Right atrium auricular region (tissue), 2 donors: ENCODE results near the gene PPCS. TPM values are rescaled to one million over a fixed set of nuclear protein-coding genes. Genes with fewer than 3 reads are reported as not detected.
"Not testable (repeated sequence)": the region's sequence is repeated elsewhere in the genome, so short reads cannot be mapped to it uniquely, and the experiment has no call there.

Experiments
- DNase-seq: peaks from one replicate; pipeline ENCODE4 v3.0.0-alpha.2; 2019; ENCODE audit warnings: low spot score
- H3K27ac ChIP-seq, 2 donors: fragments of 200-600 bp; sonication (generic); 1 replicate in 1 of 2; 2 replicates in 1 of 2; pipeline ENCODE4 v1.5.1; 2016 to 2019
- H3K27me3 ChIP-seq, 2 donors: fragments of 200-600 bp; sonication (generic); one replicate each; pipeline versions ENCODE4 v1.5.1 to v1.6.0; 2017 to 2019
- H3K36me3 ChIP-seq: fragments of 200-600 bp; sonication (generic); one replicate; pipeline ENCODE4 v1.5.1; 2016
- H3K4me1 ChIP-seq, 2 donors: fragments of 200-600 bp; sonication (generic); one replicate each; pipeline versions ENCODE4 v1.5.1 to v1.6.0; 2017 to 2019
- H3K4me3 ChIP-seq, 2 donors: fragments of 200-600 bp; sonication (generic); 1 replicate in 1 of 2; 2 replicates in 1 of 2; pipeline ENCODE4 v1.5.1; 2017 to 2019; ENCODE audit warnings: mild to moderate bottlenecking in 1 of 2, moderate library complexity in 1 of 2
- H3K9me3 ChIP-seq, 2 donors: fragments of 200-600 bp; sonication (generic); one replicate each; pipeline ENCODE4 v1.5.1; 2019
- total RNA-seq, 2 donors: library from RNA; depleted of rRNA; stranded (reverse); fragments of >200 nt; gene quantifications; one replicate each; pipeline ENCODE4 v1.1.0, GENCODE V29; 2016
- TF ChIP-seq, protein P1 (sequence below), 2 donors: fragments of 200-600 bp; sonication (generic); IDR thresholded peaks; one replicate each; pipeline ENCODE4 v1.5.1; 2019; ENCODE audit warnings: antibody characterized with exemption in 2 of 2

The PPCS gene
- total RNA-seq, 2 donors from 2014 or later = 36.8 to 42.6 TPM

- H3K36me3 ChIP-seq = no peaks in the 10 kb centered on the region
- no peak for DNase-seq
- no peaks in the 10 kb centered on the region for H3K9me3 ChIP-seq
- no peaks in the 10 kb centered on the region for H3K27me3 ChIP-seq
- H3K27ac ChIP-seq = no peak overlapping the region
- no peaks in the 10 kb centered on the region for H3K4me1 ChIP-seq
- no peak overlapping the region for H3K4me3 ChIP-seq
- TF ChIP-seq, protein P1, sequence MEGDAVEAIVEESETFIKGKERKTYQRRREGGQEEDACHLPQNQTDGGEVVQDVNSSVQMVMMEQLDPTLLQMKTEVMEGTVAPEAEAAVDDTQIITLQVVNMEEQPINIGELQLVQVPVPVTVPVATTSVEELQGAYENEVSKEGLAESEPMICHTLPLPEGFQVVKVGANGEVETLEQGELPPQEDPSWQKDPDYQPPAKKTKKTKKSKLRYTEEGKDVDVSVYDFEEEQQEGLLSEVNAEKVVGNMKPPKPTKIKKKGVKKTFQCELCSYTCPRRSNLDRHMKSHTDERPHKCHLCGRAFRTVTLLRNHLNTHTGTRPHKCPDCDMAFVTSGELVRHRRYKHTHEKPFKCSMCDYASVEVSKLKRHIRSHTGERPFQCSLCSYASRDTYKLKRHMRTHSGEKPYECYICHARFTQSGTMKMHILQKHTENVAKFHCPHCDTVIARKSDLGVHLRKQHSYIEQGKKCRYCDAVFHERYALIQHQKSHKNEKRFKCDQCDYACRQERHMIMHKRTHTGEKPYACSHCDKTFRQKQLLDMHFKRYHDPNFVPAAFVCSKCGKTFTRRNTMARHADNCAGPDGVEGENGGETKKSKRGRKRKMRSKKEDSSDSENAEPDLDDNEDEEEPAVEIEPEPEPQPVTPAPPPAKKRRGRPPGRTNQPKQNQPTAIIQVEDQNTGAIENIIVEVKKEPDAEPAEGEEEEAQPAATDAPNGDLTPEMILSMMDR (IDR thresholded peaks at IDR 0.05) = no peak
Observed at GRCh38 chr1:42480921-42481320, 24.6 kb downstream of the PPCS start.

DNA sequence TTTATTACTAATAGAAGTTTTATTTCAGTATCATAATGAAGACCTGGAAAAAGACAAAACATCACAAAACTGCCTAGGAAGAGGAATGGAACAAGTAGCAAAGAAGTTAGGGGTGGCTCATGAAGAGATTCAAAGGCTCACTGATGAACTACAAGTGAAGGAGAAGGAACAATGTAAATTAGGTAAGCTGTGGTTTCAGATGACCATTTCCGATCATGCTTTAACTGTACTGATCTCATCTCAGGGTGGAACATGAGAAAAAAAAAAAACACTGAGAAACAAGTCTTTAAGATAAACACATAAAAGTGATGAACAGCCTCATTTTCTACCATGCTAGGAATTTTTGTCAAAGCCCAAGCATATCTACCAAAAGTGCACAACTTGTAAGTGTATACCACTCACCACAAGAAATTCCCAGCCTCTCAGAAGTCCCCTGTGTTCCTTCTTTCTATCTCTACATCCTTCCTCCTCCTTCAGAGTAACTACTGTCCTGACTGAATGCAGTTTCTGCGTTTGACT is 26.4 kb downstream of the PPCS start:
- no peaks in the 10 kb centered on the region for H3K27me3 ChIP-seq
- no peak overlapping the region for H3K4me3 ChIP-seq
- no peaks in the 10 kb centered on the region for H3K4me1 ChIP-seq
- H3K9me3 ChIP-seq = no peaks in the 10 kb centered on the region
- no peak overlapping the region for H3K27ac ChIP-seq
- TF ChIP-seq, protein P1 (IDR thresholded peaks at IDR 0.05) = no peak
- no peak for DNase-seq
- H3K36me3 ChIP-seq = no peaks in the 10 kb centered on the region

- Histone ChIP-seq H3K4me1 (no peaks in the 10 kb centered on the region), H3K36me3 (no peaks in the 10 kb centered on the region), H3K9me3 (no peaks in the 10 kb centered on the region), H3K27ac (no peak overlapping the region), H3K4me3 (no peak overlapping the region), H3K27me3 (no peaks in the 10 kb centered on the region)
- no peak for DNase-seq
- TF ChIP-seq, protein P1 (IDR thresholded peaks at IDR 0.05) = no peak
Observed at GRCh38 chr1:42484382-42484781, 28.0 kb downstream of the PPCS start.

- TF ChIP-seq, protein P1 (IDR thresholded peaks at IDR 0.05) = no peak
- no peak for DNase-seq
- no peaks in the 10 kb centered on the region for H3K36me3 ChIP-seq
- H3K27ac ChIP-seq = no peak overlapping the region
- H3K4me1 ChIP-seq = no peaks in the 10 kb centered on the region
- H3K27me3 ChIP-seq = no peaks in the 10 kb centered on the region
- H3K9me3 ChIP-seq = peaks cover 0 to 4% of the 10 kb centered on the region in 2 donors
- no peak overlapping the region for H3K4me3 ChIP-seq
Observed at GRCh38 chr1:42490237-42490636, 33.9 kb downstream of the PPCS start.

DNA sequence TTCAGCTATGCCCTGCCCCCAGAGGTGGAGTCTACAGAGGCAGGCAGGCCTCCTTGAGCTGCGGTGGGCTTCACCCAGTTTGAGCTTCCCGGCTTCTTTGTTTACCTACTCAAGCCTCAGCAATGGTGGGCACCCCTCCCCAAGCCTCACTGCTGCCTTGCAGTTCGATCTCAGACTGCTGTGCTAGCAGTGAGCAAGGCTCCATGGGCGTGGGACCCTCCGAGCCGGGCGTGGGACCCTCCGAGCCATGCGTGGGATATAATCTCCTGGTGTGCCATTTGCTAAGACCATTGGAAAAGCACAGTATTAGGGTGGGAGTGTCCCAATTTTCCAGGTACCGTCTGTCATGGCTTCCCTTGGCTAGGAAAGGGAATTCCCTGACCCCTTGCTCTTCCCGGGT is 45.7 kb downstream of the PPCS start:
- peaks cover 0 to 28% of the 10 kb centered on the region in 2 donors for H3K9me3 ChIP-seq
- H3K27me3 ChIP-seq, H3K4me3 ChIP-seq, H3K27ac ChIP-seq, H3K4me1 ChIP-seq, DNase-seq, H3K36me3 ChIP-seq: not testable (repeated sequence)

GRCh38 chr1:42504535-42505128 is 48.3 kb downstream of the PPCS start:
- no peak for DNase-seq
- Histone ChIP-seq H3K4me1 (no peaks in the 10 kb centered on the region), H3K36me3 (no peaks in the 10 kb centered on the region), H3K9me3 (peaks cover 0 to 34% of the 10 kb centered on the region in 2 donors), H3K27ac (no peak overlapping the region), H3K27me3 (no peaks in the 10 kb centered on the region), H3K4me3 (no peak overlapping the region)
- TF ChIP-seq, protein P1 (IDR thresholded peaks at IDR 0.05) = no peak
